ENCODE measurements around the gene SYNRG. TPM values are rescaled to one million over a fixed set of nuclear protein-coding genes. Genes with fewer than 3 reads are reported as not detected.

The SYNRG gene
- total RNA-seq (2022) (127 and 130 TPM in 2 replicates), Bru-seq, nascent RNA (percentile 95 among the genes with signal in this experiment), BruChase-seq, experiment 1, labeled RNA remaining after a 6-hour chase (percentile 88 among the genes with signal in this experiment), BruChase-seq, experiment 2, labeled RNA remaining after a 2-hour chase (percentile 92 among the genes with signal in this experiment)
- long read RNA-seq, partial matches to known transcripts, result 16 of 61 reads
- long read RNA-seq, other reads (novel, unspliced or antisense), result 45 of 61 reads

- BruUV-seq (replicated peaks), result TSS peak; percentile 90
- peaks cover 73% of the 10 kb centered on the region for H3K36me3 Mint-ChIP-seq (ENCODE audit: insufficient read depth, unreplicated experiment)
- peak within 1 kb of the TSS; percentile 94 for H3K27ac Mint-ChIP-seq (ENCODE audit: unreplicated experiment)
- peak within 1 kb of the TSS; percentile 97 for H3K4me3 Mint-ChIP-seq (ENCODE audit: low read depth, unreplicated experiment)
- CTCF ChIA-PET, result interaction anchor here (0.5 to 2.3 kb wide), 25 partner anchors 9 to 1758 kb away, joined by 3 to 21 read pairs (median 3); partner anchors contain the start of gene DDX52
- H3K9me3 Mint-ChIP-seq (ENCODE audit: low read depth, unreplicated experiment), result no peaks in the 10 kb centered on the region
- H3K4me1 Mint-ChIP-seq (ENCODE audit: low read depth, unreplicated experiment), result peaks cover 34% of the 10 kb centered on the region
- intact Hi-C loops (cut with micrococcal nuclease; ENCODE audit: unreplicated experiment), result loop anchor here (2.0 to 5.0 kb wide), 2 partner anchors 19 to 82 kb away; no protein-coding TSS in a partner anchor
- no peaks in the 10 kb centered on the region for H3K27me3 Mint-ChIP-seq (ENCODE audit: unreplicated experiment)
- TF ChIP-seq CTCF (IDR thresholded peaks at IDR 0.05; ENCODE audit: unreplicated experiment), result peak; percentile 52
- DNase-seq, result peak; percentile 100
Measured at GRCh38 chr17:37609170-37610040, at the start of gene SYNRG. SYNRG (minus strand) TSS chr17:37609418; CDS start chr17:37609355, 63 bp downstream.

GRCh38 chr17:37657202-37657601, 48.0 kb upstream of the SYNRG start:
- peaks cover 3% of the 10 kb centered on the region for H3K4me1 Mint-ChIP-seq (ENCODE audit: low read depth, unreplicated experiment)
- H3K36me3 Mint-ChIP-seq (ENCODE audit: insufficient read depth, unreplicated experiment), result no peaks in the 10 kb centered on the region
- DNase-seq, result no peak
- H3K27me3 Mint-ChIP-seq (ENCODE audit: unreplicated experiment), result no peaks in the 10 kb centered on the region
- no TSS peak for BruUV-seq (replicated peaks)
- H3K27ac Mint-ChIP-seq (ENCODE audit: unreplicated experiment), result no peak overlapping the region
- CTCF ChIA-PET, result interaction anchor here (1.7 kb wide), 1 partner anchor 159 kb away, joined by 9 read pairs; no protein-coding TSS in a partner anchor
- no peak overlapping the region for H3K4me3 Mint-ChIP-seq (ENCODE audit: low read depth, unreplicated experiment)
- intact Hi-C loops (cut with micrococcal nuclease; ENCODE audit: unreplicated experiment), result no loop called here
- TF ChIP-seq CTCF (IDR thresholded peaks at IDR 0.05; ENCODE audit: unreplicated experiment), result no peak
- no peaks in the 10 kb centered on the region for H3K9me3 Mint-ChIP-seq (ENCODE audit: low read depth, unreplicated experiment)

GRCh38 chr17:37651849-37652248, 42.6 kb upstream of the SYNRG start:
- CTCF ChIA-PET, result interaction anchor here (1.0 to 7.3 kb wide), 3 partner anchors 10 to 164 kb away, joined by 3 to 135 read pairs (median 75); no protein-coding TSS in a partner anchor
- Mint-ChIP-seq H3K4me3 (ENCODE audit: low read depth, unreplicated experiment) (no peak overlapping the region), H3K27me3 (ENCODE audit: unreplicated experiment) (no peaks in the 10 kb centered on the region), H3K27ac (ENCODE audit: unreplicated experiment) (no peak overlapping the region), H3K36me3 (ENCODE audit: insufficient read depth, unreplicated experiment) (no peaks in the 10 kb centered on the region), H3K4me1 (ENCODE audit: low read depth, unreplicated experiment) (peaks cover 17% of the 10 kb centered on the region), H3K9me3 (ENCODE audit: low read depth, unreplicated experiment) (no peaks in the 10 kb centered on the region)
- BruUV-seq (replicated peaks), result no TSS peak
- intact Hi-C loops (cut with micrococcal nuclease; ENCODE audit: unreplicated experiment), result no loop called here
- no peak for DNase-seq
- TF ChIP-seq CTCF (IDR thresholded peaks at IDR 0.05; ENCODE audit: unreplicated experiment), result no peak

- peaks cover 2% of the 10 kb centered on the region for H3K27me3 Mint-ChIP-seq (ENCODE audit: unreplicated experiment)
Measured at GRCh38 chr17:37650419-37651003, 41.3 kb upstream of the SYNRG start.

More at GRCh38 chr17:37650419-37651003, 41.3 kb upstream of the SYNRG start:
- H3K9me3 Mint-ChIP-seq (ENCODE audit: low read depth, unreplicated experiment), result no peaks in the 10 kb centered on the region
- no TSS peak for BruUV-seq (replicated peaks)
- peak; percentile 80 for DNase-seq
- H3K4me1 Mint-ChIP-seq (ENCODE audit: low read depth, unreplicated experiment), result peaks cover 17% of the 10 kb centered on the region
- TF ChIP-seq CTCF (IDR thresholded peaks at IDR 0.05; ENCODE audit: unreplicated experiment), result peak; percentile 85
- no peaks in the 10 kb centered on the region for H3K36me3 Mint-ChIP-seq (ENCODE audit: insufficient read depth, unreplicated experiment)
- CTCF ChIA-PET, result interaction anchor here (0.6 to 7.3 kb wide), 24 partner anchors 11 to 1012 kb away, joined by 3 to 135 read pairs (median 4); partner anchors contain the start of gene HNF1B
- intact Hi-C loops (cut with micrococcal nuclease; ENCODE audit: unreplicated experiment), result loop anchor here (1.0 kb wide), 3 partner anchors 48 to 166 kb away; no protein-coding TSS in a partner anchor
- H3K27ac Mint-ChIP-seq (ENCODE audit: unreplicated experiment), result no peak overlapping the region
- no peak overlapping the region for H3K4me3 Mint-ChIP-seq (ENCODE audit: low read depth, unreplicated experiment)
